HG03432 (cell line): ENCODE measurements around the gene CLIP3.

Experiments
- ATAC-seq: cut with Tn5 transposase; IDR thresholded peaks from one replicate; pipeline ENCODE4 v1.9.1; 2021; ENCODE audit warnings: mild to moderate bottlenecking, moderate library complexity; ENCODE audit not compliant: unreplicated experiment

The CLIP3 gene

DNA sequence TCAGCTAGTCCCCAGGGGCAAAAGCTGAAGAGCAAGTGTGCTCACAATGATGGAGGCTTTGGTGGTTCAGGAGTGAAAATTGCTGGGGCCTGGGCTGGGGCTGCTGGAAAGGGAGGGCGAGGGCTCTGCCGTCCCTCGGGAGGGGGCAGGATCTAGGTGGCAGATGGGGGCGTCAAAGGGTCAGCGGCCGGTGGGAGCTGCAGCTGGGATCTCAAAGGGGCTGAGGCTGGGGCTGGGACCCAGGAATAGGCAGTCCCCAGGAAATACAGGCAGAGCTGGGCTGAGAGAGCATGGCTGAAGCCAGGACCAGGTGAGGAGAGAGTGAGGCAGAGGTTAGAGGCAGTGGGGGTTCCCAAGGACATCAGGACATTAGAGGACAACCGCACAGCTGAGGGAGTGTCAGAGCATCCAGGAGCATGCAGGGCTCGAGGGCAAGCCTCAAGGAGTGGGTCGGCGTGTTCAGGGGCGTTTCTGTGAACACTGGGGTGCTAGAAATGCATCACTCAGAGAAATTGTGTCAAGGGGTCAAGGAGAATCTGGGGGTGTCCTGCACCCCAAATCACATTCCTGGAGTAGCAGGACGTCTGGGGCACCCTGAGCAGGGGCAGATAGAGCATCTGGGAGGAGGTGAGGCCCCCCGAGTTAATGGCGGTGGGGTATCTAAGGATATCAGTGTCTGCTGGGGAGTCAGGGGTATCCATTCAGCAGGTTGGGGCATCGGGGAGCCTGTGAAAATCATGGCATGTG lies 22.9 kb downstream of the CLIP3 start:
- ATAC-seq, result no peak

DNA sequence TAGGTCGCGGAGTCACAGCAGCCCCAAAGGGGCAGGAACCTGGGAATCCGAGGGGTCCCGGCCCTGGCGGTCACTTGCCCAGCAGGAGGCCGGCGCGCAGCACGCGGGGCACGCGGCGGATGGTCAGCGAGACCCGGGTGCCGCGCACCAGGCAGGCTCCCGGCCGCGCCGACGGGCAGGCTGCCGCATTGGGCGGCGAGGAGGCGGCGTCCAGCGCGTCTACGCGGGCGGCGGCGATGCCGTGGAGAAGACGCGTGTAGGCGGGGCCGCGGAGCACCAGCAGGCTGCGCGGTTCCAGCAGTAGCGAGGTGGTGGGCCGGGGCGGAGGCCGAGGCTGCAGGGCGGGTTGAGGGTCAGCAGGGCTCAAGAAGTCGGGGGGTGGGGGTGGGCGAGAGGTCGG lies 23.5 kb downstream of the CLIP3 start:
- no peak for ATAC-seq

DNA sequence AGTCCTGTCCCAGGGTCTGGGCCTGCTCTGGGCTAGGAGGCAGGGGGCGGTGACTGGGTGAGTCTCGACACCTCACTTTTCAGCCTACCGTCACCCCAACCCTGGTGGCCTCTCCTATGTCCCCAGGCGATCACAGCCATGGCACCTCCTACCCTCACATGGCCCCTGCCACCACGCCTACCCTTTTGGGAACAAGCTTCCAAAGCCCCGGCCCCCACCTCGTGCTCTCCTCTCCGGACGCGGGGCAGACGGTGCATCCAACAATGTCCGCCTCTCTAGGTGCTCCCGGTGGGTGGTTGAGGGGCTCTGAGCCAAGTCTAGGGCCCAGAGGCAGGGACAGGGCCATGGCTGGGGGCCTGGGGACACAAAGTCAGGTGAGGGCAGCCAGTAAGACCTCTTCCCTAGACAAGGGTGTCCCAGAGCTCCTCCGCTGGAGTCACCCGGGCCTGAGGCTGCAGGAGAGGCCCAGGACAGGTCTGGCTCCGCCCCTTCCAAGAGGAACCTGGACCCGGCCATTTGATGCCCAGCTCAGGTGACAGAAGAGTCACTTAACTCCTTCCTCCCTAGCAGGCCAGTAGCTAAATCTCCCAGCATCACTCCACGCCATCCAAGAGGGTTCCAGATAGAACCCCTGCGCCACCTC lies 24.2 kb downstream of the CLIP3 start, which contains the start of gene SYNE4:
SYNE4 (minus strand) TSS at position 478 of the 643 bp plus-strand sequence; CDS start at position 346, 132 bp downstream.
- ATAC-seq, result no peak

DNA sequence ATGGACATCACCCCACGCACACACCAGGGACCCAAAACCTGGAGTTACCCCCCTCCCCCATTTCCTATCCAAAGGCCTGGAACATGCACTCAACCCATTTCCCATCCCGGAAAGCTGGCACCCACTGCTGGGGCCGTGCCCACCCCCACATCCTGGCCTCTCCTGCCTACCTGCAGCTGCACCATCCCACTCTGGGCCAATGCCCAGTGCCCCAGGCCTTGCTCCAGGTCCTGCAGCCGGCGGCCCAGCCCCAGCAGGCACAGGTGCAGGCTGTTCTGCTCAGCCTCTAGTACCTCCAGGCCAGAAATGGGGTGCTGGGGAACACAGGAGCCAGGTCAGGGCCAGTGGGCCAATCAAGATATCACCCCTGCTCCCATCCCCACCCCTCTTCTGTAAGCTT lies 25.7 kb downstream of the CLIP3 start:
- ATAC-seq, result no peak

DNA sequence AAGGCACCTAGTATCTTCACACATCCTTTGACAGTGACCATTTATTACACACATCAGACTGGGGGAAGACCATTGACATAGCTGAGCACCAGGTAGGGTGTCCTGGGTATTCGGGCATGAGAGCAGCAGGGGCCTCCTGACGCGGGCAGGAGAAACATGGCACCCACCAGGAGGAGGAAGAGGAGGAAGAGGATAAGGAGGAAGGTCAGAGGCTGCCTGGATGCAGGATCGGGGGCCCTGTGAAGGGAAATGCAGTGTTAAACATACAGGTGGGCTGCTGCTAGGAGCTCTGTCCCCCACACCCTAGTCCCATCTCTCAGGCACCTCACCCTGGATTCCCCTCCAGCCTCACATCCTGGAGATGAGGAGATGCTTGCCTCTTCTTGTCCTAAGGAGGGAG lies 29.4 kb downstream of the CLIP3 start:
- ATAC-seq, result no peak

DNA sequence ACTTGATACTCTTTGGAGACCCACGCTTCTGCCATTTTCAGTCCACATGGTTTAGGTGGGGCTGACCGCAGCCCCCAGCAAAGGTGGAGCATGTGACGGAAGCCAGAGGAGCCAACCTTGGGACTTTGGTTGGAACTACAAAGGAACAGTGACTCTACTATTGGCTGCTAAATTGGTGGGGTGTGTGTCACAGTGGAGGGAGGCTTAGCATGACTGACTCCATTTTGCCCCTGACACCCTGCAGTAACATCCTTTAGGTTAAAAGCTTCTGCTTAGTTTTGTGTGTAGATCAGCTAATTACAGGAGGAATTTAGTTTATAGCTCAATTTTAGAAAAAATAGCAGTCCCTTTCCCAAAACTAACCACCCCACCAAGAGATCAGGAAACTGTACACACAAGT lies 31.1 kb downstream of the CLIP3 start:
- no peak for ATAC-seq

DNA sequence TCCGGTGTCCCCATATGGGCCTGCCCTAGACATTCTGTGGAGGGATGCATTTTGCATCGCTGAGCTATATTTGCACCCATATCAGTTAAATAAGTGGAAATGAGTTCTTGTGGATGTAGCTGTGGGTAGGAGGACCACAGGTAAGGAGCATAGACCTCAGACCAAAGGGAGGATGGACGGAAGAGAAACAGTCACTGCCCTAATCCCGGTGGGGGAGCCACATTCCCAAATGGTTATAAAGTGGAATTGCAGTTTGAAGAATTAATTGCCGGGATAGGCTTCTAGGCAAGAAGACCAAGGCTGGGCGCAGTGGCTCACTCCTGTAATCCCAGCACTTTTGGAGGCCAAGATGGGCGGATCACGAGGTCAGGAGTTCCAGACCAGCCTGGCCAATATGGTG lies 35.9 kb downstream of the CLIP3 start:
- no peak for ATAC-seq

DNA sequence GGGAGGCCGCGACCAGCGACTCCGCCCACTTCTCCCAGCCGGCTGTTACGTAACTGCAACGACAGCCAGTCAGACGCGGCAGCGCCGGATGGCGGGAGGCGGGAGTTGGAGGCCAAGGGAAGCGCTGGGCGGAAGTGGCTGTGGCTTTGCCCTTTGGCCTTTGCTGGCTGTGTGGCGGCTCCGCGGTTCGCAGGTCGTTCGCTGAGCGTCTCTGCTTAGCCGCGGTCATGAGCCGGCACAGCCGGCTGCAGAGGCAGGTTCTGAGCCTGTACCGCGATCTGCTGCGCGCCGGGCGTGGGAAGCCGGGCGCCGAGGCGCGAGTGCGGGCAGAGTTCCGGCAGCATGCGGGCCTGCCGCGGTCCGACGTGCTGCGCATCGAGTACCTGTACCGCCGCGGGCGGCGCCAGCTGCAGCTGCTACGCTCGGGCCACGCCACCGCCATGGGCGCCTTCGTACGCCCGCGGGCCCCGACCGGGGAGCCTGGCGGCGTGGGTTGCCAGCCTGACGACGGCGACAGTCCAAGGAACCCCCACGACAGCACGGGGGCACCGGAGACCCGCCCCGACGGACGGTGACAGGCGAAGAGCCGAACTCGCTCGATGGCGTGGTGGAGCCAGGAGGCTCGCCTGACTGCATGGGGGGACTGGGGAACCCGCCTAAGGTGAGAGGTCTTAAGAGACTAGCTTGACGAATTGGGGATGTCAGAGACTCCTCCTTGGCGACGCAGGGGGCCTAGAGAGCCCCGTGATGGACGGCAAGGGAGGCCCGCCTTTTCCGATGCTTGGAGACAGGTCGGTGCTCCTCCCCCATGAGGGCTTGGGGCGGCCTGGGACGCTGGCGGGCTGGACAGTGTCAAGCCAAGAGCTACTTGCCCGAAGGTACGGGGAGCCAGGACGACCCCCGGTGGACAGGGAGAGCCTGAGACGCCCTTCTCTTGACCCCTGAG lies 37.4 kb downstream of the CLIP3 start, which contains the start of gene SDHAF1:
SDHAF1 (plus strand) TSS at position 141 of the 946 bp plus-strand sequence; CDS start at position 228, 87 bp downstream.
- peak; percentile 81 for ATAC-seq

DNA sequence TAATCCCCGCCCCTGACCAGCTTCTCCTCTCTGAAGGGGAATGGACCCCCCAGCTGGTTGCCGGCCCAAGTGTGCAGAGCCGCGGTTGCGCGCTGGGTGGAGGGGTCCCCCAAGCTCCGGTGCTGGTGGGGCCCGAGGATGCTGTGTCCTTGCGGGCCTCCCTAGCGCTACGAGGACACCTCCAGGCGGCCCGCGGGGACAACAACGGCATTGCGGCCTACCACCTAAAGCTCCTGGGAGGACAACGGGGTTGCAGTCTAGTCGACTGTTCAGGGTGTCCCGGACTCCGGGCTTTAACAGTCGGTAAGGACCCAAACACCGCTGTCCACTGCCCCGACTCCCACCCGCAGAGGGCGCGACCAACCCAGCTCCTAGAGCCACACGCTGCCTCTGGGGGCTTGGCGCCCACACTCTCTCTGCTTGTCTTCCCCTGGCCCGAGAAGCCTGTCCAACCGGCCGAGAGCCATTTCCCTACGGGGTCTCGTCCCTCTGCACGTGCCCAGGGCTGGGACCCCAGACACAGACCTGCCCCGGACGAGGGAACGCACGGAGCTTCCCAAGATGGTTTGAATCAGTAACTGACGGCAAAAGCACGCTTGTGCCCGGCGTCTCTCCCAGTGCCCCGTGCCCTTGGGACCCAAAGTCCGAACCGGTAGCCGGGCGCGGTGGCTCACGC lies 38.6 kb downstream of the CLIP3 start:
- ATAC-seq, result no peak

DNA sequence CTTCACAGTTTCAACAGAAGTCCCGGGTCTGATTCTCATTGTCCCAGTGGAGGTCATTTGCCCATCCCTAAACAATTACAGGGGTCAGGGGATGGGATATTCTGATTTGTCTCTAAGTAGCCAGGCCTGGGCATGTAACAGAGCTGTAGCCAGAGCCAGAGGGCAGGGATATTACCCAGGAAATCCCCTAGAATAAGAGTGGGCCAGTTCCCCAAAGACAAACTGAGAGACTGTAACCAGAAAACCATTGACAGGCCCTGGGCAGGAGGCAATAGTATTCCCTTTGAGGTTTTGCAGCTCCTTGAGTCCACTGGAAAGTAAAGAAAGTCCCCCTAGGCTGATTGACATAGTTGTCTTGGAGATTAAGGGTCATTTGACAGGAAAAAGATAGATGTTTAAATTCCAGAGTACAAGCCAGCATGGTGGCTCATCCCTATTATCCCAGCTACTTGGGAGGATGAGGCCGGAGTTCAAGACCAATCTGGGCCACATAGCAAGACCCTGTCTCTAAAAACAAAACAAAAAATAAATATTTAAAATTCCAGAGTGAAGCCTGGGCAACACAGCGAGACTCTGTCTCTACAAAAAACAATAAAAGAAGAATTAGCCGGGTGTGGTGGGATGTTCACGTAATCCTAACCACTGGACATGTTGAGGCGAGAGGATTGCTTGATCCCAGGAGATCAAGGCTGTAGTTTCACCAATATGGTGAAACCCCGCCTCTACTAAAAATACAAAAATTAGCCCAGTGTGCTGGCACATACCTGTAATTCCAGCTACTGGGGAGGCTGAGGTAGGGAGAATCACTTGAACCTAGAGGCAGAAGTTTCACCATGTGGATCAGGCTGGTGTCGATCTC lies 39.5 kb downstream of the CLIP3 start:
- ATAC-seq, result no peak

DNA sequence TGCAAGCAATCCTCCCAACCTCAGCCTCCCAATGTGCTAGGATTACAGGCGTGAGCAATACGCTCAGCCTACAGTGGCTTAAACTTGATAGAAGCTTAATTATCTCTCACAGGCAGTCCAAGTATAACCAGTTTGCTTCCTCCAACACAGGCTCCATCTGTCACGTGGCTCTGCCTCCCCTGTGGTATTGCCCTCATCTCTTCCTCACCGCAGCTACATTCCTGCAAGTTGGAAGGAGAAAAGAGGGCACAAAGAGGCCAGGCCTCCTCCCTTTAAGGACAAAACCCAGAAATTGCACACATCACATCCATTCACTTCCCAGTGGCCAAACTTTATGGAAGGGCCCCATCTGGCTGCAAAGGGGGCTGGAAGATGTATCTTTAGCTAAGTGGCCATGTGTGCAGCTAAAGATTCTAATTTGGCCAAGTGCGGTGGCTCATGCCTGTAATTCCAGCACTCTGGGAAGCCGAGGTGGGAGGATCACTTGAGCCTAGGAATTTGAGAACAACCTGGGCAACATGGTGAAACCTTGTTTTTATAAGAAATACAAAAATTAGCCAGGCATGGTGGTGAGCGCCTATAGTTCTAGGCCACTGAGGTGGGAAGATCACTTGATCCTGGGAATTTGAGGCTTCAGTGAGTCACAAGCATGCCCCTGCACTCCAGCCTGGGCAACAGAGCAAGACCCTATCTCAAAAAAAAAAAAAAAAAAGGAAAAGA lies 40.8 kb downstream of the CLIP3 start:
- no peak for ATAC-seq

DNA sequence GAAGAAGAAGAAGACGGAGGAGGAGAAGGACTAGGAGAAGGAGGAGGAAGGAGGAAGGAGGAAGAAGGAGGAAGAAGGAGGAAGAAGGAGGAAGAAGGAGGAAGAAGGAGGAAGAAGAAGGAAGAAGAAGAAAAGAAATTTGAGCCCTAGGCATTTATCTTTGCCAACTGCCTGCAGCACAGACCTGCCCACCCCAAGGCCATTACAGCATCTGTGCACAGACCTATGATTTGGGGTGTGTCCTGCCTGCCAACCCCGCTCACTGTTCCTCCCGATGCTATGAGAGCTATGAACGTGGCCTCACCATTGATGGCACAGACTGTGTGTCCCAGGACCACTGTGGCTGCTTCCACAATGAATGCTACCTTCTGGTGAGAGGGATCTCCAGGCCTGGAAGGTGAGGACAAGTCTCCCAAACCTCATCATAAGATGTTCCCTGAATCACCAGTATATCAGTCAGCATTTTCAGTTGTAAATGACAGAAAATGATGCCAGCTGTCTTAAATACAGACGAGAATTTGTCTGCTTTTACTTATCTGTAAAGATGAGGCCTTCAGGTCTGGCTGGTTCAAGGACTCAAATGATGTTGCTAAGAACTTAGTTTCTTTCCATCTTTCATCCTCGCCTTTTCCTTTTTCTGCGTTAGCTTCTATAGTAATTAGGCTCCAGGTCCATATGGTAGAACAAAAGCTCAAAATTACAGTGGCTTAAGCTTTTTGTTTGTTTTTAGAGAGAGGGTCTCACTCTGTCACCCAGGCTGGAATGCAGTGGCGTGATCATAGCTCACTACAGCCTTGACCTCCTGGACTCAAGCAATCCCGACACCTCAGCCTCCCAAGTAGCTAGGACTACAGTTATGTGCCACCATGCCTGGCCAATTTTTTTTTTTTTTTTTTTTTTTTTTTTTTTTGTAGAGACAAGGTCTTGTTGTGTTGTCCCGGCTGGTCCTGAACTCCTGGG lies 41.6 kb downstream of the CLIP3 start:
- no peak for ATAC-seq

DNA sequence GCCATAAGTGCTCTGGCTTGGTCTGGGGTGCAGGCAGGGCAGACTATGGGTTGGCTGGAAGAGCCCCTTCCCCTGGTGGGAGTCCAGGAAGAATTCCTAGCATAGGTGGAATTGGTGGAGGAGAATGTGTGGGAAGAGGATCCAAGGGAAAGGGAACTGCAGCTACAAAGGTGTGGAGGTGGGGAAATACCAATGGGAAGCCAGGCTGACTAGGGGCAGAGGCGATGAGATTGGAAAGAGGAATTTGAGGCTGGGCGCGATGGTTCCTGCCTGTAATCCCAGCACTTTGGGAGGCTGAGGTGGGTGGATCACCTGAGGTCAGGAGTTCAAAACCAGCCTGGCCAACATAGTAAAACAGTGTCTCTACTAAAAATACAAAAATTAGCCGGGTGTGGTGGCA lies 42.5 kb downstream of the CLIP3 start:
- ATAC-seq, result no peak

DNA sequence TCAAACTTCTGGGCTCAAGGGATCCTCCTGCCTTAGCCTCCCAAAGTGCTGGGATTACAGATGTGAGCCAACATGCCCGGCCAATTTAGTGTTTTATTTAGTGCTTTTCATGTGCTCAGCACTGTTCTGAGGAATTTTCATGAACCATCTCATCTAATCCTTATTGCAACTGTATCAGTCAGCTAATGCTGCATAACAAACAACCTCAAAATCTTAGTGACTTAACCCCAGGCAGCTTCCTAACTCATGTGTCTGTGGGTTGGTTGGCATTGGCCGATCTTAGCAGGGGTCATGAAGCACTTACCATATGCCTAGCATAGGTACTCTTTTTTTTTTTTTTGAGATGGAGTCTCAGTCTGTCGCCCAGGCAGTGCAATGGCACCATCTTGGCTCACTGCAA lies 43.8 kb downstream of the CLIP3 start:
- ATAC-seq, result no peak

DNA sequence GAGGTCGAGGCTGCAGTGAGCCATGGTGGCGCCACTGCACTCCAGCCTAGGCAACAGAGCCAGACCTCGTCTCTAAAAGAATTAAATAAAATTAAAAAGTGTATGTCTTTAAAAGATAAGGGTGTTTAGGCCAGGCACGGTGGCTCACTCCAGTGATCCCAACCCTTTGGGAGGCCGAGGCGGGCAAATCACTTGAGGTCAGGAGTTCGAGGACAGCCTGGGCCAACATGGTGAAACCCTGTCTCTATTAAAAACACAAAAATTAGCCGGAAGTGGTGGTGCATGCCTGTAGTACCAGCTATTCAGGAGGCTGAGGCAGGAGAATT lies 45.1 kb downstream of the CLIP3 start:
- ATAC-seq, result no peak

DNA sequence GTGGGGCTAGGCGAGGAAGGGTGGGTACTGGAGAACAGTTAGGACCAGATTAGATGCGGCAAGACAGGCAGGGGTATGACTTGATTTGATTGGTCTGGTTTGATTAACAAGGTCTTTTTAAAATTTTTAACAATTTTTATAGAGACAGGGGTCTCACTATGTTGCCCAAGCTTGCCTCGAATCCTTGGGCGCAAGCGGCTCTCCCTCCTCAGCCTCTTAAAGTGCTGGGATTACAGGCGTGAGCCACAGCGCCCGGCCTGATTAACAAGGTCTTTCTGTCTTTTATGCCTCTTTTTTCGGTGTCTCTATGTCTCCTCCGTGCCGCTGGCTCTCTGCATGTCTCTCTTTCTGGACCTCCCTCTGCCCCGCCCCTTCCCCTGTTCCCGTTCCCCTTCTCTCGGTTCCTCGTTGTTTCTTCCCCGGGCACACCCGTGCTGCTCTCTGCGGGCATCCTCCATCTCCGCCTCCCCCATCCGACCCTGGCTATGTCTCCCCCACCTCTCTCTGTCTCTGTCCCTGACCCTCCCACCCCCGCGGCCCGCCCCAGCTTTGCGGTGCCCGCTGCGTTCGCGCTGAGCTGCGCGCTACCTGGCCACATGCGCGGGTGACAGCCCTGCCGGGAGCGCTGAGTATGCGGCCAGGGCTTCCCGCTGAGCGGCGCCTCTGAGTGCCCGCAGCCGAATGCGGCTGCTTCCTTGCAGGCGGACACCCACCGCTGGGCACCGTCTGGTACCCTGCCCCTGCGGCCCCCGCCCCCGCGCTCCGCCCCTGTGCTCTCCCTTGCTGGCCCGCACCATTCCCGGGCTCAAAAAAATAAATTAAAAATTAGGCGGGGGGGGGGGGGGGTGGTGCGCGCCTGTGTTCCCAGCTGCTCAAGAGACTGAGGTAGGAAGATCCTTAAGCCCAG lies 45.8 kb downstream of the CLIP3 start:
- ATAC-seq, result no peak

DNA sequence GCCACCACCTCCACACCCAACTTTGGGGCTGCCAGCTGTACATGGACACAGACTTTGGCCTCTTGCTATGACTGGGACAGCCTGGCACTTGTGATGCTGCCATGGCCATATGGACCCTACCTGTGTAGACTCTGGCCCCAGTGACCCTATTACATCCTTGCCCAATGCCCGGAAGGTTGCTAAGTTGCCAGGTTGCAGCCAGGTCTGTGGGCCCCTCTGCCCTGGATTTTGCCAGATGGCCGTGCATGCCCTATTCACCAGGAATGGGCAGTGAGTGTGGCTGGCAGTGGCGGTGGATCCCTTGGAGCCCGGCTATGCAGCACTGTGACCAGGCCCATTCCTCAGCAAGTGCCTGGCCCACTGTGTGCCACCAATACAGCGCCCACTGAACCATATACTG lies 46.6 kb downstream of the CLIP3 start:
- ATAC-seq, result no peak
